PFSK-1 (cell line): ENCODE data around the gene UBE4B.

ENCODE experiments used
- POLR2AphosphoS5 ChIP-seq: IDR thresholded peaks from 2 replicates; pipeline ENCODE4 v1.6.1; 2012; ENCODE audit warnings: low read depth, mild to moderate bottlenecking, control low read depth, low read length, moderate library complexity
- SIN3A ChIP-seq: IDR thresholded peaks from 2 replicates; pipeline ENCODE4 v1.6.1; 2012; ENCODE audit warnings: mild to moderate bottlenecking, low read length, moderate library complexity, borderline replicate concordance; ENCODE audit not compliant: insufficient read depth
- TAF1 ChIP-seq: IDR thresholded peaks from 2 replicates; pipeline ENCODE4 v1.6.1; 2012; ENCODE audit warnings: low read length, control low read depth, borderline replicate concordance; ENCODE audit not compliant: insufficient read depth
- TF ChIP-seq, protein P1 (sequence below), 2 experiments: IDR thresholded peaks; 2 replicates each; pipeline versions ENCODE4 v1.6.1 to v1.8.0; 2011 to 2012; ENCODE audit warnings: low read depth in 2 of 2, low read length in 2 of 2, control low read depth in 1 of 2, inconsistent platforms in 1 of 2, mild to moderate bottlenecking in 1 of 2, moderate library complexity in 1 of 2; ENCODE audit not compliant: insufficient read depth in 1 of 2

DNA sequence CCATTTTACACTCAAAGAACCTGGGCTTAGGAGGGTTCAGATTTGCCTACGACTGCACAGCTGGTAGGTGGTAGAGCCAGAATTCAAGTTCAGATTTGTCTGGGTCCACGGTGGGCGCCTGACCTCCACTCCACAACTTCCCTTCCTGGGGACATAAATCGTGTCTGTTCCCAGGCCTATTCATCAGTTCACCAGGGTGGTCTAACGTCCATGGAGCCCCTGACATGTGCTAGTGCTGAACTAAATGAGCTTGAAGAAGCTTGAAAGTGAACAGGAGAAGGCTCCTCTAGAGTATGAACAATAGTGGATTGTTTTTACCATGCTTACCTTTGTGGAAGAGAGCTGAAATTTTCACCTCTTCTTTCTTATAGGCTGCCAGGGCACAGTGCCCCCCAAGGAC is 145.1 kb downstream of the UBE4B start:
- TF ChIP-seq POLR2AphosphoS5, result no peak
- TF ChIP-seq, protein P1, sequence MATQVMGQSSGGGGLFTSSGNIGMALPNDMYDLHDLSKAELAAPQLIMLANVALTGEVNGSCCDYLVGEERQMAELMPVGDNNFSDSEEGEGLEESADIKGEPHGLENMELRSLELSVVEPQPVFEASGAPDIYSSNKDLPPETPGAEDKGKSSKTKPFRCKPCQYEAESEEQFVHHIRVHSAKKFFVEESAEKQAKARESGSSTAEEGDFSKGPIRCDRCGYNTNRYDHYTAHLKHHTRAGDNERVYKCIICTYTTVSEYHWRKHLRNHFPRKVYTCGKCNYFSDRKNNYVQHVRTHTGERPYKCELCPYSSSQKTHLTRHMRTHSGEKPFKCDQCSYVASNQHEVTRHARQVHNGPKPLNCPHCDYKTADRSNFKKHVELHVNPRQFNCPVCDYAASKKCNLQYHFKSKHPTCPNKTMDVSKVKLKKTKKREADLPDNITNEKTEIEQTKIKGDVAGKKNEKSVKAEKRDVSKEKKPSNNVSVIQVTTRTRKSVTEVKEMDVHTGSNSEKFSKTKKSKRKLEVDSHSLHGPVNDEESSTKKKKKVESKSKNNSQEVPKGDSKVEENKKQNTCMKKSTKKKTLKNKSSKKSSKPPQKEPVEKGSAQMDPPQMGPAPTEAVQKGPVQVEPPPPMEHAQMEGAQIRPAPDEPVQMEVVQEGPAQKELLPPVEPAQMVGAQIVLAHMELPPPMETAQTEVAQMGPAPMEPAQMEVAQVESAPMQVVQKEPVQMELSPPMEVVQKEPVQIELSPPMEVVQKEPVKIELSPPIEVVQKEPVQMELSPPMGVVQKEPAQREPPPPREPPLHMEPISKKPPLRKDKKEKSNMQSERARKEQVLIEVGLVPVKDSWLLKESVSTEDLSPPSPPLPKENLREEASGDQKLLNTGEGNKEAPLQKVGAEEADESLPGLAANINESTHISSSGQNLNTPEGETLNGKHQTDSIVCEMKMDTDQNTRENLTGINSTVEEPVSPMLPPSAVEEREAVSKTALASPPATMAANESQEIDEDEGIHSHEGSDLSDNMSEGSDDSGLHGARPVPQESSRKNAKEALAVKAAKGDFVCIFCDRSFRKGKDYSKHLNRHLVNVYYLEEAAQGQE (IDR thresholded peaks at IDR 0.05; ENCODE audit: insufficient read depth in 1 of 2, low read depth in 2 of 2, low read length in 2 of 2), result no peak
- no peak for TF ChIP-seq TAF1
- TF ChIP-seq SIN3A, result no peak
